K562 (cell line): ENCODE data around the gene PRICKLE4. TPM values are rescaled to one million over a fixed set of nuclear protein-coding genes. Genes with fewer than 3 reads are reported as not detected.
A peak's percentile ranks its signal among the peaks of the same experiment; 100 is the strongest.

ENCODE experiments used
- ATAC-seq: fragments of 200-7000 bp; cut with Tn5 transposase; 3 replicates; pipeline ENCODE4 v1.9.1; 2020; ENCODE audit warnings: moderate library complexity
- BruUV-seq: library from RNA; stranded (reverse); fragments of 400-500 nt; replicated peaks from 2 replicates; lab custom pipeline; 2021; lab: Mats Ljungman, UMichigan
- CTCF ChIA-PET: fragments of 300-600 bp; formaldehyde crosslinking; extraction: SDS; loops from one replicate; lab custom pipeline; 2021; ENCODE audit warnings: low intra/inter-chr PET ratio; lab: Yijun Ruan, JAX
- POLR2A ChIA-PET: fragments of 300-600, 350-650 bp; sonication (Branson Sonifier 250); formaldehyde crosslinking; extraction: SDS; loops from one replicate; lab custom pipeline; 2021; ENCODE audit warnings: antibody characterized with exemption, inconsistent platforms; lab: Yijun Ruan, JAX
- DNase-seq, 4 experiments: peaks; one replicate each; pipeline versions ENCODE4 v3.0.0 to v3.0.0-alpha.2; 2011 to 2018; ENCODE audit warnings: low spot score in 3 of 4, mixed read lengths in 3 of 4; ENCODE audit errors: extremely low read depth in 1 of 4
- FAIRE-seq: peaks from 2 replicates; lab custom pipeline; 2011; peaks lifted over from hg19 to GRCh38; lab: Jason Lieb, UNC
- H2AFZ ChIP-seq: 2 replicates; pipeline ENCODE4 v1.6.0; 2011; ENCODE audit warnings: low read depth, low read length, control low read depth, inconsistent platforms
- H3K27ac ChIP-seq: fragments of 200-600 bp; 3 replicates; pipeline ENCODE4 v1.8.0; 2011; ENCODE audit warnings: low read depth, mild to moderate bottlenecking, control low read depth, inconsistent platforms, low read length, moderate library complexity, mixed read lengths; ENCODE audit errors: extremely low read depth
- H3K27me3 ChIP-seq, 2 experiments: fragments of 300-600 bp in 1 of 2; 2 replicates in 1 of 2; 3 replicates in 1 of 2; pipeline versions ENCODE4 v1.6.0 to v1.8.0; 2011; ENCODE audit warnings: inconsistent platforms in 2 of 2, low read length in 2 of 2, mild to moderate bottlenecking in 1 of 2, mixed read lengths in 1 of 2, moderate library complexity in 1 of 2; ENCODE audit not compliant: control insufficient read depth in 2 of 2, insufficient read depth in 2 of 2
- H3K36me3 ChIP-seq: fragments of 300-600 bp; 3 replicates; pipeline ENCODE4 v1.8.0; 2011; ENCODE audit warnings: mild to moderate bottlenecking, low read length, inconsistent platforms; ENCODE audit not compliant: control insufficient read depth, insufficient read depth
- H3K4me1 ChIP-seq, 2 experiments: fragments of 200-600 bp in 1 of 2; replicated peaks in 1 of 2; 2 replicates in 1 of 2; 3 replicates in 1 of 2; pipeline versions ENCODE4 v1.5.1 to v1.8.0; 2011; ENCODE audit warnings: inconsistent platforms in 2 of 2, low read length in 2 of 2, mild to moderate bottlenecking in 1 of 2, mixed read lengths in 1 of 2, moderate library complexity in 1 of 2; ENCODE audit not compliant: control insufficient read depth in 2 of 2, insufficient read depth in 2 of 2
- H3K4me2 ChIP-seq: 2 replicates; pipeline ENCODE4 v1.6.1; 2011; ENCODE audit warnings: low read length, control low read depth, inconsistent platforms, mixed read lengths; ENCODE audit not compliant: insufficient read depth
- H3K4me3 ChIP-seq: fragments of 200-600 bp; sonication (generic), shearing (Covaris generic); 2 replicates; pipeline ENCODE4 v1.5.1; 2016; ENCODE audit warnings: control low read depth, inconsistent platforms
- H3K79me2 ChIP-seq: fragments of 200-600 bp; 3 replicates; pipeline ENCODE4 v1.8.0; 2011; ENCODE audit warnings: low read length, inconsistent platforms; ENCODE audit not compliant: control insufficient read depth, insufficient read depth
- H3K9ac ChIP-seq, 2 experiments: 2 replicates each; pipeline versions ENCODE4 v1.6.0 to v1.6.1; 2011; ENCODE audit warnings: low read depth in 2 of 2, low read length in 2 of 2, control low read depth in 1 of 2, inconsistent platforms in 1 of 2, mild to moderate bottlenecking in 1 of 2, mixed read lengths in 1 of 2; ENCODE audit not compliant: insufficient read depth in 1 of 2
- H3K9me1 ChIP-seq: one replicate; pipeline ENCODE4 v1.6.0; 2011; ENCODE audit warnings: inconsistent platforms, mild to moderate bottlenecking, low read length, moderate library complexity; ENCODE audit not compliant: control insufficient read depth, insufficient read depth
- H3K9me3 ChIP-seq: replicated peaks from 2 replicates; pipeline ENCODE4 v1.5.1; 2011; ENCODE audit warnings: low read depth, low read length, inconsistent platforms; ENCODE audit not compliant: control insufficient read depth, insufficient read depth
- H4K20me1 ChIP-seq: replicated peaks from 2 replicates; pipeline ENCODE4 v1.6.1; 2011; ENCODE audit warnings: low read length, inconsistent platforms, mixed read lengths; ENCODE audit not compliant: control insufficient read depth, insufficient read depth
- CHD4 ChIP-seq: fragments of 200-600 bp; sonication (generic); IDR thresholded peaks from 3 replicates; pipeline ENCODE4 v1.6.1; 2012; ENCODE audit warnings: low read depth, mild to moderate bottlenecking, mixed read lengths, low read length, inconsistent platforms; ENCODE audit not compliant: insufficient read depth, insufficient replicate concordance, poor library complexity, severe bottlenecking
- GTF2B ChIP-seq: IDR thresholded peaks from 2 replicates; pipeline ENCODE4 v1.6.1; 2011; ENCODE audit not compliant: insufficient read length; ENCODE audit errors: extremely low read depth
- HDAC2 ChIP-seq: fragments of 450-650 bp; IDR thresholded peaks from 2 replicates; pipeline ENCODE4 v1.6.1; 2016; ENCODE audit warnings: mild to moderate bottlenecking
- L3MBTL2 ChIP-seq: fragments of 450-650 bp; IDR thresholded peaks from 2 replicates; pipeline ENCODE4 v1.6.1; 2016; ENCODE audit warnings: mild to moderate bottlenecking, moderate library complexity
- NFRKB ChIP-seq: fragments of 450-650 bp; IDR thresholded peaks from 2 replicates; pipeline ENCODE4 v1.6.1; 2016; ENCODE audit warnings: low read depth
- NFXL1 ChIP-seq: fragments of 450-650 bp; formaldehyde crosslinking; IDR thresholded peaks from 2 replicates; pipeline ENCODE4 v1.4.0; 2021; ENCODE audit warnings: mild to moderate bottlenecking
- RNF2 ChIP-seq: sonication (generic); IDR thresholded peaks from 2 replicates; pipeline ENCODE4 v1.6.1; 2016
- SIN3B ChIP-seq: fragments of 450-650 bp; IDR thresholded peaks from 2 replicates; pipeline ENCODE4 v1.6.1; 2017; ENCODE audit warnings: low read depth, mild to moderate bottlenecking, moderate library complexity
- SOX6 ChIP-seq: fragments of 450-650 bp; IDR thresholded peaks from 2 replicates; pipeline ENCODE4 v1.6.1; 2014; ENCODE audit warnings: mild to moderate bottlenecking
- TEAD2 ChIP-seq: fragments of 450-650 bp; IDR thresholded peaks from 2 replicates; pipeline ENCODE4 v1.6.1; 2016; ENCODE audit warnings: missing genetic modification characterization, control low read depth, missing compliant biosample characterization
- ZFP36 ChIP-seq: fragments of 150-350 bp; IDR thresholded peaks from 2 replicates; pipeline ENCODE4 v1.6.1; 2018; ENCODE audit warnings: low read length, low read depth; ENCODE audit not compliant: partially characterized antibody
- ZNF561 ChIP-seq: fragments of 450-650 bp; formaldehyde crosslinking; conservative IDR thresholded peaks from 2 replicates; pipeline ENCODE4 v1.4.0; 2020; ENCODE audit warnings: mild to moderate bottlenecking, moderate library complexity
- ZSCAN29 ChIP-seq: fragments of 450-650 bp; IDR thresholded peaks from 2 replicates; pipeline ENCODE4 v1.6.1; 2017
- WGBS: fragments of 100-300 bp; shearing (Covaris generic); methylation state at CpG from one replicate; pipeline ENCODE4 v1.1.6; 2016; ENCODE audit warnings: low coverage, mixed read lengths; ENCODE audit not compliant: insufficient coverage; ENCODE audit errors: missing lambda C conversion rate; 5-methylcytosine and 5-hydroxymethylcytosine counted together
- in situ Hi-C: fragments of 300-500 bp; cut with MboI; formaldehyde crosslinking; loops from 4 replicates; pipeline ENCODE4 v1.15.0; 2018; ENCODE audit warnings: inconsistent platforms, mixed read lengths
- intact Hi-C: fragments of 100-400 bp; cut with micrococcal nuclease; formaldehyde crosslinking; loops from 2 replicates; pipeline ENCODE4 v1.14.2; 2022
- polyA plus RNA-seq, 8 experiments: library from polyadenylated mRNA; depleted of rRNA in 4 of 8; stranded (reverse) in 5 of 8; unstranded in 3 of 8; fragments of >200 nt; fragmentation: Nextera tagmentation in 2 of 8; fragmentation: Illumina TruSeq in 1 of 8; extraction: Ambion mirVana in 2 of 8; extraction: Trizol in 1 of 8; gene quantifications; 2 replicates each; pipeline versions ENCODE4 v1.2.1 to v1.2.3, GENCODE V29; 2011 to 2014; ENCODE audit warnings: inconsistent platforms in 1 of 8, missing spikeins in 1 of 8
- total RNA-seq, 7 experiments: library from RNA; depleted of rRNA in 6 of 7; stranded (reverse); fragments of >200 nt in 6 of 7; fragmentation: Illumina TruSeq in 2 of 7; extraction: Trizol in 2 of 7; gene quantifications; 2 replicates each; pipeline versions ENCODE4 v1.2.1 to v1.2.3, GENCODE V29; 2011 to 2021; ENCODE audit warnings: low replicate concordance in 1 of 7
- TF ChIP-seq, protein P1 (sequence below), 2 experiments: fragments of 450-650 bp; IDR thresholded peaks; 2 replicates each; pipeline ENCODE4 v1.6.1; 2016; ENCODE audit warnings: mild to moderate bottlenecking in 2 of 2, borderline replicate concordance in 1 of 2, low read depth in 1 of 2, moderate library complexity in 1 of 2

The PRICKLE4 gene
- total and polyA plus RNA-seq, 9 of the 15 experiments (the other 6 are each of a cell fraction or from before 2014, with no cell fraction given), result 0.20 to 0.32 (median 0.27) TPM; not detected in 6

DNA sequence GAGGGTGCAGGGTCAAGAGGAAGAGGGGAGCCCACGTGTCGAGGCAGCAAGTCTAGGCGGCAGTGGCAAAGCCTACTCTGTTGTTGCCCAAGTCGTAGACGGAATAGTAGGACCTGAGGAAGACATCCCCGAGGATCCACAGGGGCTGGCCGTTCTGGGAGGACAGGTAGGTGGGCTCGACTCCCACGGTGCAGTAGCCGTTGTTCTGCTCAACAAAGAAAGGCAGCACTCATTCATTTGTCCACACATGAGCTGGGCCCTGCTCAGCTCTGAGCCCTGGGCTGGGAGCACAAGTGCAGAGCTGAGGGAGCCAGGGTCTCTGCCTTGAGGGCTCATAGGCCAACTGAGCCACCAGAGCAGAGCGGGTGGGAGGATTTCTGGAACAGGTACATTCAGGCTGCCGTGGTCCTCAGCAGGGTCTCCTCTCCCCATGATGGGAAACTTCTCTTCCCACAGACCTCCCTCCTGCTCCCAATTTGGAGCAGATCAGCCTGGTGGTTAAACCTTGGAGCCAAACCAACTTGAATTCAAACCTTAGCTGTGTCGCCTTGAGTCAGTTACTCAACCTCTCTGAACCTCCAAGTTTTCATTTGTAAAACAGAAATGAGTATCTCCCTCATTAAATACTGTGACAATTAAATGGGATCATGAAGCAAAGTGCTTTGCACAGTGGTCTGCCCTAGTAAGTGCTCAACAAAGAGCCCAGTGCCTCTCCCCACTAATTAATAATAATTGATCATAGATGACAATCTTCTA is 43.6 kb upstream of the PRICKLE4 start:
- Histone ChIP-seq H3K4me2 (no peak overlapping the region), H3K9ac (peak overlapping the region in 1 of 2 experiments; percentile 74; a peak in 2 of 4 replicates), H3K4me1 (peaks cover 5 to 31% of the 10 kb centered on the region in 2 experiments), H3K27me3 (peaks cover 15 to 37% of the 10 kb centered on the region in 2 experiments; a peak in 4 of 5 replicates), H3K4me3 (no peak overlapping the region), H3K27ac (no peak overlapping the region), H2AFZ (peak overlapping the region; percentile 56; the same call in 1 of the 2 replicates), H4K20me1 (no peaks in the 10 kb centered on the region; the same call in none of the 2 replicates), H3K79me2 (no peaks in the 10 kb centered on the region), H3K36me3 (no peaks in the 10 kb centered on the region), H3K9me3 (no peaks in the 10 kb centered on the region), H3K9me1 (no peaks in the 10 kb centered on the region)
- no peak for DNase-seq
- WGBS, result 33% methylated on average over 13 of the region's 13 CpGs
- no TSS peak for BruUV-seq
- intact Hi-C loops (no loop called here), in situ Hi-C loops (loop anchor here (5.0 kb wide), 1 partner anchor 35 kb away; no protein-coding TSS in a partner anchor)
- FAIRE-seq, result no peak
- POLR2A ChIA-PET, result no interaction called here
- no peak for ATAC-seq
- CTCF ChIA-PET, result interaction anchor here (2.2 kb wide), 1 partner anchor 42 kb away, joined by 13 read pairs; the partner anchor contains the start of gene FRS3
- TF ChIP-seq GTF2B (no peak), ZNF561 (CRISPR knock-in tag) (no peak), CHD4 (no peak), NFXL1 (CRISPR knock-in tag) (no peak), HDAC2 (0 out of 2 replicates have a peak, but pooled peaks have one; percentile 24), ZSCAN29 (no peak), TEAD2 (tag) (no peak), ZFP36 (peak; percentile 67), SOX6 (no peak), SIN3B (no peak), L3MBTL2 (no peak), NFRKB (no peak), RNF2 (no peak)
- TF ChIP-seq, protein P1, sequence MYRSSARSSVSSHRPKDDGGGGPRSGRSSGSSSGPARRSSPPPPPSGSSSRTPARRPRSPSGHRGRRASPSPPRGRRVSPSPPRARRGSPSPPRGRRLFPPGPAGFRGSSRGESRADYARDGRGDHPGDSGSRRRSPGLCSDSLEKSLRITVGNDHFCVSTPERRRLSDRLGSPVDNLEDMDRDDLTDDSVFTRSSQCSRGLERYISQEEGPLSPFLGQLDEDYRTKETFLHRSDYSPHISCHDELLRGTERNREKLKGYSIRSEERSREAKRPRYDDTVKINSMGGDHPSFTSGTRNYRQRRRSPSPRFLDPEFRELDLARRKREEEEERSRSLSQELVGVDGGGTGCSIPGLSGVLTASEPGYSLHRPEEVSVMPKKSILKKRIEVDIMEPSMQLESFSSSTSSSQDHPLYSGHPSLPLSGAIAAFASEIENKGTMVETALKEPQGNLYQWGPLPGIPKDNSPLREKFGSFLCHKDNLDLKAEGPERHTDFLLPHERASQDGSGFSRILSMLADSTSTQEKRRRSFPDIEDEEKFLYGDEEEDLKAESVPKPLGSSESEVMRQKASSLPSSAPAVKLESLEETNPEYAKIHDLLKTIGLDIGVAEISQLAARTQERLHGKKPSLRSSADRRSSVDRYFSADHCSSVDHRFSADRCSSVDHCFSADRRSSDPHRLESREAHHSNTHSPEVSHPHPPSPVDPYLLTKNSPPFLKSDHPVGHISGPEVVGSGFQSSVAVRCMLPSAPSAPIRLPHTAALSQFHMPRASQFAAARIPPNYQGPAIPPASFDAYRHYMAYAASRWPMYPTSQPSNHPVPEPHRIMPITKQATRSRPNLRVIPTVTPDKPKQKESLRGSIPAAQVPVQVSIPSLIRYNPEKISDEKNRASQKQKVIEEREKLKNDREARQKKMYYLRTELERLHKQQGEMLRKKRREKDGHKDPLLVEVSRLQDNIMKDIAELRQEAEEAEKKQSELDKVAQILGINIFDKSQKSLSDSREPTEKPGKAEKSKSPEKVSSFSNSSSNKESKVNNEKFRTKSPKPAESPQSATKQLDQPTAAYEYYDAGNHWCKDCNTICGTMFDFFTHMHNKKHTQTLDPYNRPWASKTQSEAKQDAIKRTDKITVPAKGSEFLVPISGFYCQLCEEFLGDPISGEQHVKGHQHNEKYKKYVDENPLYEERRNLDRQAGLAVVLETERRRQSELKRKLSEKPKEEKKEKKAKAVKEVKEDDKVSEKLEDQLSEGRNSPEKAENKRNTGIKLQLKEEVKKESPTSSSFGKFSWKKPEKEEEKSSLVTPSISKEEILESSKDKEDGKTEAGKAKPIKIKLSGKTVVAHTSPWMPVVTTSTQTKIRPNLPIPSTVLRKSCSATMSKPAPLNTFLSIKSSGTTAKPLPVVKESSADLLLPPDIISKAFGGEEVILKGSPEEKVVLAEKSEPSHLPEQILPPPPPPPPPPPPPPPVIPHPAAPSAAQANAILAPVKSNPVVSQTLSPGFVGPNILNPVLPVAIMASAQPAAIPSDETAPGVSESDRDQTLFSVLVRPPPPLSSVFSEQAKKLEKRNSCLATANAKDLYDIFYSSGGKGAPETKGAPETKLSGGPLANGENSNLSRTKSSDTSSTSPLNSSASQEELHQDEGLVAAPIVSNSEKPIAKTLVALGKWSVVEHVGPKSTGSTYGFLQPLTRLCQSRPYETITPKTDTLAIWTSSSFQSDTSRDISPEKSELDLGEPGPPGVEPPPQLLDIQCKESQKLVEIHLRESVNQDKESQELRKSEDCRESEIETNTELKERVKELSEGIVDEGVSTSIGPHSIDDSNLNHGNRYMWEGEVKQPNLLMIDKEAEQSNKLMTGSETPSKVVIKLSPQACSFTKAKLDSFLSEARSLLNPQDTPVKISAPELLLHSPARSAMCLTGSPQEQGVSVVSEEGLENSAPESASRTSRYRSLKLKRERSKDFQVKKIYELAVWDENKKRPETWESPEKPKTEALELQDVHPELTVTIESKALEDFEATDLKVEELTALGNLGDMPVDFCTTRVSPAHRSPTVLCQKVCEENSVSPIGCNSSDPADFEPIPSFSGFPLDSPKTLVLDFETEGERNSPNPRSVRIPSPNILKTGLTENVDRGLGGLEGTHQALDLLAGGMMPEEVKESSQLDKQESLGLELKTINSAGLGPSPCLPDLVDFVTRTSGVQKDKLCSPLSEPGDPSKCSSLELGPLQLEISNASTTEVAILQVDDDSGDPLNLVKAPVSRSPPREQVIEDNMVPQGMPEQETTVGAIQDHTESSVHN (IDR thresholded peaks at IDR 0.05; ENCODE audit: borderline replicate concordance in 1 of 2, low read depth in 1 of 2), result no peak
